ENCODE results near the gene TPSD1.

The TPSD1 gene

GRCh38 chr16:1298406-1298805, 42.5 kb downstream of the TPSD1 start:
- TF ChIP-seq EZH2 (IDR thresholded peaks at IDR 0.05; ENCODE audit: borderline replicate concordance, low read depth, low read length, severe bottlenecking): no peak
- TF ChIP-seq, protein P1, sequence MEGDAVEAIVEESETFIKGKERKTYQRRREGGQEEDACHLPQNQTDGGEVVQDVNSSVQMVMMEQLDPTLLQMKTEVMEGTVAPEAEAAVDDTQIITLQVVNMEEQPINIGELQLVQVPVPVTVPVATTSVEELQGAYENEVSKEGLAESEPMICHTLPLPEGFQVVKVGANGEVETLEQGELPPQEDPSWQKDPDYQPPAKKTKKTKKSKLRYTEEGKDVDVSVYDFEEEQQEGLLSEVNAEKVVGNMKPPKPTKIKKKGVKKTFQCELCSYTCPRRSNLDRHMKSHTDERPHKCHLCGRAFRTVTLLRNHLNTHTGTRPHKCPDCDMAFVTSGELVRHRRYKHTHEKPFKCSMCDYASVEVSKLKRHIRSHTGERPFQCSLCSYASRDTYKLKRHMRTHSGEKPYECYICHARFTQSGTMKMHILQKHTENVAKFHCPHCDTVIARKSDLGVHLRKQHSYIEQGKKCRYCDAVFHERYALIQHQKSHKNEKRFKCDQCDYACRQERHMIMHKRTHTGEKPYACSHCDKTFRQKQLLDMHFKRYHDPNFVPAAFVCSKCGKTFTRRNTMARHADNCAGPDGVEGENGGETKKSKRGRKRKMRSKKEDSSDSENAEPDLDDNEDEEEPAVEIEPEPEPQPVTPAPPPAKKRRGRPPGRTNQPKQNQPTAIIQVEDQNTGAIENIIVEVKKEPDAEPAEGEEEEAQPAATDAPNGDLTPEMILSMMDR (IDR thresholded peaks at IDR 0.05; ENCODE audit: borderline replicate concordance, extremely low read depth, low read length, poor library complexity, severe bottlenecking): no peak
- Histone ChIP-seq H3K4me2 (ENCODE audit: insufficient read depth, low read length) (no peak overlapping the region), H2AFZ (ENCODE audit: low read depth, low read length) (no peak overlapping the region), H3K4me1 (ENCODE audit: insufficient read depth, low read length) (peaks cover 10% of the 10 kb centered on the region), H3K9ac (ENCODE audit: low read depth, low read length) (no peak overlapping the region), H3K79me2 (ENCODE audit: insufficient read depth, low read length) (no peaks in the 10 kb centered on the region), H3K27ac (ENCODE audit: low read length) (no peak overlapping the region), H3K27me3 (ENCODE audit: insufficient read depth, low read length, poor library complexity) (no peaks in the 10 kb centered on the region), H3K36me3 (ENCODE audit: insufficient read depth, low read length) (no peaks in the 10 kb centered on the region), H3K4me3 (ENCODE audit: low read depth in 1 of 2, low read length in 2 of 2) (no peak overlapping the region), H3K9me3 (ENCODE audit: insufficient read depth, low read length, severe bottlenecking) (no peaks in the 10 kb centered on the region), H4K20me1 (ENCODE audit: insufficient read depth, low read length) (0 out of 2 replicates have a peak, but pooled peaks cover 2% of the 10 kb centered on the region)
- ATAC-seq (ENCODE audit: insufficient read depth, low read depth) (no peak), DNase-seq (no peak)

- Histone ChIP-seq H3K4me3 (ENCODE audit: low read depth in 1 of 2, low read length in 2 of 2) (no peak overlapping the region), H3K79me2 (ENCODE audit: insufficient read depth, low read length) (no peaks in the 10 kb centered on the region), H3K9me3 (ENCODE audit: insufficient read depth, low read length, severe bottlenecking) (no peaks in the 10 kb centered on the region), H3K9ac (ENCODE audit: low read depth, low read length) (no peak overlapping the region), H3K4me2 (ENCODE audit: insufficient read depth, low read length) (no peak overlapping the region), H2AFZ (ENCODE audit: low read depth, low read length) (no peak overlapping the region), H3K27ac (ENCODE audit: low read length) (no peak overlapping the region), H4K20me1 (ENCODE audit: insufficient read depth, low read length) (0 out of 2 replicates have a peak, but pooled peaks cover 2% of the 10 kb centered on the region), H3K4me1 (ENCODE audit: insufficient read depth, low read length) (peaks cover 12% of the 10 kb centered on the region), H3K27me3 (ENCODE audit: insufficient read depth, low read length, poor library complexity) (no peaks in the 10 kb centered on the region), H3K36me3 (ENCODE audit: insufficient read depth, low read length) (no peaks in the 10 kb centered on the region)
- TF ChIP-seq, protein P1 (IDR thresholded peaks at IDR 0.05; ENCODE audit: borderline replicate concordance, extremely low read depth, low read length, poor library complexity, severe bottlenecking): no peak
- no peak for TF ChIP-seq EZH2 (IDR thresholded peaks at IDR 0.05; ENCODE audit: borderline replicate concordance, low read depth, low read length, severe bottlenecking)
- no peak for ATAC-seq (ENCODE audit: insufficient read depth, low read depth)
- no peak for DNase-seq
Observed at GRCh38 chr16:1299012-1299867, 43.4 kb downstream of the TPSD1 start.

DNA sequence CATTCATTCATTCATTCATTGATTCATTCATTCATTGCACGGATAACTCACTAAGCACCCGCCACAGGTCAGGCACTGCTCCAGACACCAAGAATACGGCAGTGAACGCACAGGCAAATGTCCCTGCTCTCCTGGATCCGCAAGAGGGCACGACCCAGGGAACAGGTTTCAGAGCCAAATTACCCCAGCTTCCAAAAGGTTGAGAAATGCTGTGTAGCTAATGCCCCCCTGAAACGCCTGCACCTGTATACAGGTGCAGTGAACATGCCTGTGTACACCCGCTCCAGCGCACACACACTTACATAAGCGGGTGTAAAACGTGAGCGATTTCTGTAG, 44.0 kb downstream of the TPSD1 start:
- 0 out of 2 replicates have a peak, but pooled peaks cover 2% of the 10 kb centered on the region for H4K20me1 ChIP-seq (ENCODE audit: insufficient read depth, low read length)
- H3K36me3 ChIP-seq (ENCODE audit: insufficient read depth, low read length): no peaks in the 10 kb centered on the region
- H3K27me3 ChIP-seq (ENCODE audit: insufficient read depth, low read length, poor library complexity): no peaks in the 10 kb centered on the region
- H3K4me1 ChIP-seq (ENCODE audit: insufficient read depth, low read length): peaks cover 13% of the 10 kb centered on the region
- no peaks in the 10 kb centered on the region for H3K9me3 ChIP-seq (ENCODE audit: insufficient read depth, low read length, severe bottlenecking)
- H2AFZ ChIP-seq (ENCODE audit: low read depth, low read length): no peak overlapping the region
- no peak overlapping the region for H3K4me3 ChIP-seq (ENCODE audit: low read depth in 1 of 2, low read length in 2 of 2)
- ATAC-seq (ENCODE audit: insufficient read depth, low read depth) (no peak), DNase-seq (no peak)
- no peak overlapping the region for H3K4me2 ChIP-seq (ENCODE audit: insufficient read depth, low read length)
- TF ChIP-seq, protein P1 (IDR thresholded peaks at IDR 0.05; ENCODE audit: borderline replicate concordance, extremely low read depth, low read length, poor library complexity, severe bottlenecking): no peak
- TF ChIP-seq EZH2 (IDR thresholded peaks at IDR 0.05; ENCODE audit: borderline replicate concordance, low read depth, low read length, severe bottlenecking): no peak
- no peaks in the 10 kb centered on the region for H3K79me2 ChIP-seq (ENCODE audit: insufficient read depth, low read length)
- H3K9ac ChIP-seq (ENCODE audit: low read depth, low read length): no peak overlapping the region
- H3K27ac ChIP-seq (ENCODE audit: low read length): no peak overlapping the region
